RWPE1 (cell line): ENCODE data around the gene SF1.

Experiments
- CTCF ChIA-PET: fragments of 350-600 bp; sonication (Branson Sonifier 250); formaldehyde crosslinking; extraction: SDS; loops from one replicate; lab custom pipeline; 2021; lab: Yijun Ruan, JAX
- POLR2A ChIA-PET: fragments of 400-600 bp; formaldehyde crosslinking; extraction: SDS; loops from one replicate; lab custom pipeline; 2020; ENCODE audit warnings: antibody characterized with exemption; ENCODE audit not compliant: low non-redundant PET; lab: Yijun Ruan, JAX
- DNase-seq: peaks from one replicate; pipeline ENCODE4 v3.0.0; 2012; ENCODE audit warnings: low spot score
- H3K27ac ChIP-seq: fragments of 450-650 bp; 2 replicates; pipeline ENCODE4 v1.5.1; 2017
- CTCF ChIP-seq: fragments of 450-650 bp; conservative IDR thresholded peaks from 2 replicates; pipeline ENCODE4 v1.5.1; 2017; ENCODE audit warnings: low read depth, mild to moderate bottlenecking

SF1 gene

GRCh38 chr11:64786308-64786707 is 8.0 kb upstream of the SF1 start:
- no peak for TF ChIP-seq CTCF
- ChIA-PET CTCF (interaction anchor here (0.6 to 1.1 kb wide), 3 partner anchors 102 to 324 kb away, joined by 3 to 6 read pairs (median 3); no protein-coding TSS in a partner anchor), POLR2A (no interaction called here)
- no peak for DNase-seq
- H3K27ac ChIP-seq: no peak overlapping the region

- no peak for DNase-seq
- ChIA-PET CTCF (interaction anchor here (0.6 to 0.8 kb wide), 3 partner anchors 43 to 306 kb away, joined by 3 to 4 read pairs (median 3); no protein-coding TSS in a partner anchor), POLR2A (no interaction called here)
- no peak for TF ChIP-seq CTCF
- H3K27ac ChIP-seq: no peak overlapping the region
Observed at GRCh38 chr11:64784813-64785581, 6.7 kb upstream of the SF1 start.

- ChIA-PET CTCF (no interaction called here), POLR2A (no interaction called here)
- no peak for DNase-seq
- TF ChIP-seq CTCF: no peak
- H3K27ac ChIP-seq: peak overlapping the region; percentile 98
Observed at GRCh38 chr11:64778223-64778472, 194 bp downstream of the SF1 start.

- DNase-seq: peak; percentile 93
- TF ChIP-seq CTCF: no peak
- peak overlapping the region; percentile 98 for H3K27ac ChIP-seq
- ChIA-PET CTCF (no interaction called here), POLR2A (interaction anchor here (0.6 kb wide), 1 partner anchor 25 kb away, joined by 3 read pairs; no protein-coding TSS in a partner anchor)
Observed at GRCh38 chr11:64777449-64778222, 706 bp downstream of the SF1 start.

GRCh38 chr11:64776875-64777274 is 1.5 kb downstream of the SF1 start:
- ChIA-PET POLR2A (interaction anchor here (0.6 kb wide), 1 partner anchor 26 kb away, joined by 3 read pairs; no protein-coding TSS in a partner anchor), CTCF (no interaction called here)
- no peak for DNase-seq
- no peak overlapping the region for H3K27ac ChIP-seq
- TF ChIP-seq CTCF: no peak

- ChIA-PET POLR2A (no interaction called here), CTCF (no interaction called here)
- no peak overlapping the region for H3K27ac ChIP-seq
Observed at GRCh38 chr11:64776425-64776824, 1.9 kb downstream of the SF1 start.

More at GRCh38 chr11:64776425-64776824, 1.9 kb downstream of the SF1 start:
- no peak for DNase-seq
- TF ChIP-seq CTCF: no peak
